ENCODE data around the gene G0S2. TPM values are rescaled to one million over a fixed set of nuclear protein-coding genes. Genes with fewer than 3 reads are reported as not detected.

Gene G0S2
- 2.7 and 3.4 TPM in 2 replicates for total RNA-seq (2014; rRNA removed; shearing (Covaris generic))
- 0.74 TPM in 1 of 2 replicates, not detected in the other for polyA plus RNA-seq (2014; cell fraction: nucleus; rRNA removed)

DNA sequence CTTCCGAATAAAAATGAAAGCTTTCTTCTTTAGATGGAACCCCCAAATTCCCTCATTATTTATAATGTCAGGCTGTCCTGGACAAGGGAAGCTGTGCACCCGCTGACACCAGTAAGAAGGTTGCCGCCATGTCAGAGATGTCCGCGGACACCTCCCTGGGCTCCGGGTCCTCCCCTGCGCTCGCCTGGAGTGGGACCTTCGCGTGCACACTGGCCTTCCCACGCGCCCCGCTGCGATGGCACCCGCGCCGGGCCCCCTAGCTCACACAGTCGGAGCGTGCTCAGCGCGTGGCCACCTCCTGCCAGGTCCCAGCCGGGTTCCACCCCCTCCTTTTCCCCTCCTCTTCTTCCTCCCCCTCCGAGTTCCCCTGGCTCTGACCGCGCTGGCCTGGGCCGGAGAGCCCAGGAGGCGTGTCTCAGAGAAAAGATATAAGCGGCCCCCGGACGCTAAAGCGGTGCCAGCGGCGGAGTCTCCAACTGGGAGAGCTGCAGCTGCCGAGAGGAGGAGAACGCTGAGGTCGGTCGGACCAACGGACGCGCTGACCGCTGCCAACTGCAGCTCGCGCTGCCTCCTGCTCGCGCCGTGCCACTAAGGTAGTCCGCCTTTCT is at the start of gene G0S2:
TSS of gene G0S2 (plus strand) at position 456 of the 608 bp plus-strand sequence. CDS start 273 bp downstream, outside the sequence.
- DNase-seq (ENCODE audit: extremely low read depth, low read depth), result no peak

- no peak for DNase-seq (ENCODE audit: extremely low read depth, low read depth)
Measured at GRCh38 chr1:209625791-209626285, 49.4 kb upstream of the G0S2 start.

DNA sequence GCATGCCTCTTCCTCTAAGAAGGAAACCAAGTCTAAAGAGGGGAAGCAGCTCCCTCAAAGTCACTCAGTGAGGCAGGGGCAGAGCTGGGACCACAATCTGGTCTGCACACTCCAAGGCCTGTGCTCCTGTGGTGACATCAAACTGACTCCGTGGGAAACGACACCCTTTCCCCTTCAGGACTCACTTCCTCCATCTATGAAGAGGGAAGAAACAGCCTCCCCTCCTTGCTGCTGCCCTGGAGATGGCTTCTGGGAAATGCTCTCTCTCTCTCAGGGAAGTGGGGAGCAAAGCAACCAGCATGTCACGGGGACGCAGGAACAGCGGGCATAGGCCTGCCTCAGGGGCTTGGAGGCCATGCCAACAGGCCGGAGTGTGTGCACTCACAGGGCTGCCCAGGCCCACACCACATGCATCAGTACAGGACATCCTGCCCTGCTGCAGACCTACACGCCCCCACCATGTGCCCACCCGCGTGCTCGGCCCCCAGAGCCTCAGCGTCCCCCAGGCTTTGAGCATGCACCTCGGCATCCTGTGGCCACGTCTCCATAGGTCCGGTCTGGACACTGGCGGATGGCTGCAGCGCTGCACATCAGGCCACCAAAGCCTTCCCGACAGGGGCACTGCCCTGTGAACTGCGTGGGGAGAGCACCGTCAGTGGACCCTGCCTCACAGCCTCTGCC is 48.7 kb upstream of the G0S2 start:
- no peak for DNase-seq (ENCODE audit: extremely low read depth, low read depth)

- DNase-seq (ENCODE audit: extremely low read depth, low read depth), result no peak
Measured at GRCh38 chr1:209627027-209627731, 48.0 kb upstream of the G0S2 start.

DNA sequence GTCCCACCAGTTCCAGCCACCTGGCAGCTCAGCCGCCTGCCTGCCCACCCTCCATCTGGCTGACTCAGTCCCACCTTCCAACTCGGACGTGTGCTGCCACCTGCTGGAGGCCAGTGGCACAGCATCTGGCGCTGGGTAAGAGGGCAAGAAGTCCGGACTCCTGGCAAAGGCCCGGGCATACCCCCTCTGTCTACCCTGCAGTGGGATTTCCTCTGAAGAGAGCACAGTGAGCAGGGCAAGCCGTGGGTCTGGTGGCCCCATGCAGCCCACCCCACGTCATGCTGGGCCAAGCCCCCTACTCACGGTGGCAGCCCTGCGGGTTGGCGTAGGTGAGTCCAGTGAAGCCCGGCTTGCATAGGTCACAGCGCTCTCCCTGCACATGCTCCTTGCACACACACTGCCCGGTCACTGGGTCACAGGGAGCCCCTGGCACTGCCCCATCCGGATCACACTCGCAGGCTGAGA is 47.4 kb upstream of the G0S2 start:
- DNase-seq (ENCODE audit: extremely low read depth, low read depth), result peak; percentile 69

GRCh38 chr1:209628618-209629299 is 46.5 kb upstream of the G0S2 start:
- no peak for DNase-seq (ENCODE audit: extremely low read depth, low read depth)

- DNase-seq (ENCODE audit: extremely low read depth, low read depth), result no peak
Measured at GRCh38 chr1:209629621-209630382, 45.4 kb upstream of the G0S2 start.

DNA sequence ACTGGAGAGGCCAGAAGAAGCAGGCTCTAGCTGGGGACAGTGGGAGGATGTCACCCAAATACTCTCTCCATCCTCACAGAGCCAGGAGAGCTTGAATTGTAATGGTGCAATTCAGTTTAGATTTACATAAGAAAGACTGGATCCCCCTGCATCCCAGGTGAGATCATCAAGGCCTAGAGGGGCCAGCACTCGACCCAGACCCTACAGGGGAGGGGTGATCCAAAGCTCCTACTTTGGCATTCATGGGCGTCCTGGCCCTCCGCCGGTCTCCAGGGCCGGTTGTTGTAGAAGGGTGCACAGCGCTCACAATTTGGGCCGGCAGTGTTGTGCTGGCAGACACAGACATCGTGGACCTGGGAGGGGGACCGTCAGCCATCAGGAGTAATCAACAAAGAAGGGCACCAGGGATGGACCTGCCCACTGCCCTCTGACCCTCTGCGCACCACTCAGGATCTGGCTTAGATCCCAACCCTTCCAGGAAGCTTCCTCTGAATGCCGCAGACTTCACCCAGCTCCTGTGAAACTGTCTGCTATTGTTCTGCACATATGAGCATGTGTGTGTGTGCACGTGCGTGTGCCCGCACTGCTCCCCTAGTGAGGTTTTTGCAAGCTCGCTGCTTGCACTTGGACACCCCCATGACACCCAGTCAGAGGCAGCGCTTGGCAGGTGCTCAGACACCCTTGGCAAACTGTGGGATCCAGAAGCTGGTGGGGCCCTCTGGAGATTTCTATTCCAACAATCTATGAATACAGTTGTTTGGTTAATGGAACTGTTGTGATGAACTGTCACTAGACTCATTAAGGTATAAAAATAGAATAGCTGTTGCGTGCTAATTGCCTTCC is 44.6 kb upstream of the G0S2 start:
- DNase-seq (ENCODE audit: extremely low read depth, low read depth), result no peak

GRCh38 chr1:209633335-209633997 is 41.7 kb upstream of the G0S2 start:
- no peak for DNase-seq (ENCODE audit: extremely low read depth, low read depth)

DNA sequence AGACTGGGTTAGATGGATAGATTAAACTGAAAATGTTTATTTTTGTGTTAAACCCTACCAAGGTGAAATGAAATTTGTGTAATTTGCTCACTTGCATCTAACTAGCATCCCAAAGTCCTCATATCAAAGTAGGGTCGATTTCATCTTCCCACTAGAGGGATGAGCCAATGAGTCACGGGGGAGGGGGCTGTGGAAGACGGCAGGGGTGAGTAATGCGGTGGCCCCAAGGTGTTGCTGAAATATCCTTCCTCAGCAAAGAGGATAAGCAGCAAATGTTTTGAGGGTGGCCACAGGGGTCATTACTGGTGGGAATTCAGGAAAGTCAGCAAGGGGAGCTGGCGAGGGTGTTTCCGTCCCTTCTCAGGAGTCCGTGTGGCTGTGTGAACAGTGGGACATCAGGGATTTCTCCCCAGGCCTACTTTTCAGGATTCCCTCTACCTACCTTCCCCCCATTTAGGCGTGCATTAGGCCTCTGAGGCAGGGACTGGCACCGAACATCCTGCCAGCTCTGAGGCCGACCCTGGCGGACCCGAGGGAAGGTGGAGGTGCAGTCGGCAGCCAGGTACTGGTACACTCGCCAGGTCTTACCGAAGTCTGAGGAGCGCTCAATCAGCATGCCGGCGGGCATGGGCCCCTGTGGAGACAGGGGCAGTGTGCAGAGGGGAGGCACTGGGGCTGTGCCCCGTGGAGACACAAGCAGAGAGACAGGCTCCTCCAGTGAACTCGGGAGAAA is 41.0 kb upstream of the G0S2 start:
- DNase-seq (ENCODE audit: extremely low read depth, low read depth), result no peak

DNA sequence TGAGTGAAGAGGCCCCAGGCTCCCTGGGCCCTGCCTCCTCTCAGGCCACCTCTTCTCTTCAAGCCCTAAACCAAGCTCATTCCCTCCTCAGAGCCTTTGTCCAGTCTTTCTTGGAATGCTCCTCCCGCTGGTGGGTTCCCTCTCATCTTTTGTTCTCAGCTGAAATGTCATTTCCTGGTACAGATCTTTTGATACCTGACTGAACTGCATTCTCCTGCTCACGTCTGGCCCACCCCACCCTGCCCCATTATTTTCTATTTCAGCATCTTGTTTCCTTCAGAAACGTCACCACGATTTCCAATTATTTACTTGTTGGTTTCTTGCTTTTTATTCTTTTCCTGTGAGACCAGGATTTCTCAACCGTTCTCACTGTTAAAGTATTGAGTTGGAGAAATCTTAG is 39.4 kb upstream of the G0S2 start:
- no peak for DNase-seq (ENCODE audit: extremely low read depth, low read depth)

GRCh38 chr1:209641832-209642172 is 33.4 kb upstream of the G0S2 start:
- no peak for DNase-seq (ENCODE audit: extremely low read depth, low read depth)

DNA sequence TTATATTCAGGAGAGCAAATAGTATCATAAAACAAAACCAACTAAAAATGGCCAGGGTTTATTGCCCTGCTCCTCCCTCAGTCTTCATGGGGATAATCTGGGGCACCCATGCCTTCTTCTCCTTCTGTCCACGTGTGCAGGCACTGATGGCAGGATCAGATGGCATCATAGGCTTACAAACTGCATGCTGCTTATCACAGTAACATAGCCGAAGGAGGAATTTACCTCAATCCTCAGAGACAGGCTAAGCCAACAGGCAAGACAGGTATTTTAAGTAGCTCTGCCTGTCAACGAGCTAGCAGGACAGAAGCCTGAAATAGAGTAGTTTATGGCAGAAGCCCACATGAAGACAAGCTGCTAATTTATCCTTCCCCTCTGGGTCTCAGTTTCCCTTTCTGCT is 32.4 kb upstream of the G0S2 start:
- no peak for DNase-seq (ENCODE audit: extremely low read depth, low read depth)

DNA sequence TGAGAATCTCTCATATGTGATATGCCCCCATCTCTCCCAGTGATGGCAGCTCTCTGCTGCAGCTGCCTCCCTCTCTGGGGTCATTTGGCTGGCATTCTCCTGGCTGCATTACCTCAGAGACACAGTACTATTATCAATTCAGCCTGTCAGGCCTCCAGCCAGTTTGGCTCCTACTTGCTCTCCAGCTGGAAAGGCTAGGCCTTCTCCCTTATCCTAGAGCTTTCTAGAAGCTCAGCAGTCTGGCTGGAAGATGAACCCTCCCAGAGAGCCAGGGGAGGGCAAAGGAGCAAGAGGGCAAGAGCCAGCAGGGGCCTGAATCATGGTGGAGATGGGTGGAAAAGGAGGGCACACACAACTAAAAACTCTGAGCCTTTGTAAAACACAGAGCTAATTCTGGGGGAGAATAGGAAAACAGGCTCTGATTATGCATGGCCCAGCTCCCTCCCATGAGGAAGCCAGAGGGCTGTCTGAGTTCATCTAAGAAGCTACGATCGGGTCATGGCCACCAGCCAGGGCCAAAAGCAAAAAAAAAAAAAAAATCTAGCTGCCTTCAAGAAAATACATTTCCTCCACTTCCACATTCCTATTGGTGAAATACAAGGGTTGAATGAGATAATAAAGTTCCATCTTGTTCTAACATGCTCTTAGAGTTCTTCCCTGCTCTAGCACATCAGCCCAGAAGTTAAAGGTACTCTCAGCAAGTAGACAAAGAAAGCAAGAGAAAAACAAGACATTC is 31.8 kb upstream of the G0S2 start:
- no peak for DNase-seq (ENCODE audit: extremely low read depth, low read depth)

DNA sequence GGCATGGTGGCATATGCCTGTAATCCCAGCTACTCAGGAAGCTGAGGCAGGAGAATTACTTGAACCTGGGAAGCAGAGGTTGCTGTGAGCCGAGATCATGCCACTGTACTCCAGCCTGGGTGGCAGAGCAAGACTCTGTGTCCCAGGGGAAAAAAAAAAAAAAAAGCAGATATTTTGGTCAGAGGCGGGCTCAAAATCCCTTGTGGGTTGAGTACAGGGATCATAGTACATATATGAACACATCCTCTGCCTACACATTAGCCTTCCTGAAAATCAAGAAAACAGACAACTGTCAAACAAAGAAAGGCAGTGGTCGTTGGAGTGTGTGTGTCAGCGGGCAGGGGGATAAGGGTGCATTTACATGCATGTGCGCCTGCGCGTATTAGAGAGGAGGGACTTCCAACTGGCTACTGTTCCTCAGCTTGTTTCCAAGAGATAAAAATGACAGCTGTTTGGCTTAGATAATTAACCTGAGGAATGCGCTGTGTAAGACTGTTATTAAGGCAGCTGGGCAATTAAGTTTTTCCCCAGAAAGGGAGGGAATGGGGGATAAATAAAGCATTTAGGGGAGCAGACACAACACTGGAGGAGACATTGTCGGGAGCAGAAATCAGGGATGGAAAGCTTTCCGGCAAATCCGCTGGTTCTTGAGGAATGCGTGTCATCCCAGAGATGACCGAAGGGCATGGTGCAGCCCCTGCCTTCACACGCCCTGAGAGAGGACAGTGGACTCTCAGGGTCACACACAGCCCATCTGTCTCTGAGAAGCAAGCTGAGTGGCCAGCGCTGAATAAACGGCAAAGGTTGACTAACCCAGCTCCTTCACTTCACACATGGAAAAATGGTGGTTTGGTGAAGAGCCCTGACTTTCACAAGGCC is 29.4 kb upstream of the G0S2 start:
- DNase-seq (ENCODE audit: extremely low read depth, low read depth), result no peak

DNA sequence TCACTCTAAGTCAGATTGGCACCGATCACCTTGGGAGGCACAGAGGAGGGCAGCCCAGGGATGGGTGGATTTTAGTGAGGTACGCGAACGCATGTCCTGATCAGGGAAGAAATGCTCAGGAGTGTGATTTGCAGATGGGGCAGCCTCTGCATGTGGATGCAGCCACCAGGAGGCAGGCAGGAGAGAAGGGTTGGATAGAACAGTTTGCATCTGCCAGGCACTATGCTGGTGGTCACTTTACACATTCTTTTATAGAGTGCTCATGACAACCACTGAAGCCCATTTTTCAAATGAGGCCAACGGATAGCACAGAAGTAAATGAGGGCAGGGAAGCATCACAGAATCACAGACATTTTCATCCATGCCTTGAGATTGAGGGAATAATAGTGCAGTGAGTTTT is 28.7 kb upstream of the G0S2 start:
- DNase-seq (ENCODE audit: extremely low read depth, low read depth), result no peak

Measured in NCI-H460 (cell line).